ENCODE data around the gene TRAF1. TPM values are rescaled to one million over a fixed set of nuclear protein-coding genes. Genes with fewer than 3 reads are reported as not detected.
A peak's percentile ranks its signal among the peaks of the same experiment; 100 is the strongest.

Gene TRAF1
- polyA plus RNA-seq, 1 donor from 2014 or later: 0.89 TPM

DNA sequence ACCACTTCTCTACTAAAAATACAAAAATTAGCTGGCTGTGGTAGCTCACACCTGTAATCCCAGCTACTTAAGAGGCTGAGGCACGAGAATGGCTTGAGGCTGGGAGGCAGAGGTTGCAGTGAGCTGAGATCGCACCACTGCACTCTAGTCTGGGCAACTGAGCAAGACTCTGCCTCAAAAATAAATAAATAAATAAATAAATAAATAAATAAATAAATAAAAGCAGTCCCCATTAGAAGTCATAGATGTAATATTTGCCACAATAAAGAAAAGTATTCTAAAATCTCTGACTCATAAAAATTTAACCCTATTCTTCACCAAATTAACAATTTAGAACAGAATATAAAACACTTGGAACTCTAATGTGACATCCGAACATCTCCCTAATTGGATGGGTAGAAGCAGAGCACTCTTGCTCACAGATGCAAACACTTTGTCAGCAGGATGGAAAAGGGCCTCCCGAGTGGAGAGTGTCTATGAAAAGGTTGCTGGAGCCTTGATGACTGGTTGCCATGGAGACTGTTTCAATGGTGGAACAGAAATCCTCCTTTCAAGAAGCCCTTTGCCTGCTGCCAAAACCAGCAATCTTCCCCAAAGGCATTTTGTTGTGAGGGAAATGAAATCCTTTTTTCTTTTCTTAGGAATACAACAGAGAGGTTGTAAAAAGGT lies 38.9 kb upstream of the TRAF1 start:
- H2AFZ ChIP-seq (ENCODE audit: low read depth, low read length): peak overlapping the region; percentile 21
- H3K4me2 ChIP-seq (ENCODE audit: low read length): peak overlapping the region; percentile 64
- no peaks in the 10 kb centered on the region for H3K9me2 ChIP-seq (ENCODE audit: insufficient read depth, low read length)
- no peaks in the 10 kb centered on the region for H3F3A ChIP-seq (ENCODE audit: insufficient read depth, low read length, poor library complexity, severe bottlenecking)
- H3K36me3 ChIP-seq (ENCODE audit: insufficient read depth, low read length): no peaks in the 10 kb centered on the region
- peak overlapping the region; percentile 34 for H3K9ac ChIP-seq (ENCODE audit: low read length)
- no peaks in the 10 kb centered on the region for H3K27me3 ChIP-seq (ENCODE audit: insufficient read depth, low read depth, low read length)
- H4K20me1 ChIP-seq (ENCODE audit: insufficient read depth): no peaks in the 10 kb centered on the region
- H3K4me3 ChIP-seq (ENCODE audit: low read length): peak overlapping the region; percentile 48
- peak; percentile 62 for TF ChIP-seq EP300 (conservative IDR thresholded peaks at IDR 0.05; ENCODE audit: poor library complexity, severe bottlenecking)
- peak; percentile 50 for TF ChIP-seq POLR2AphosphoS5 (IDR thresholded peaks at IDR 0.05)
- TF ChIP-seq, protein P1, sequence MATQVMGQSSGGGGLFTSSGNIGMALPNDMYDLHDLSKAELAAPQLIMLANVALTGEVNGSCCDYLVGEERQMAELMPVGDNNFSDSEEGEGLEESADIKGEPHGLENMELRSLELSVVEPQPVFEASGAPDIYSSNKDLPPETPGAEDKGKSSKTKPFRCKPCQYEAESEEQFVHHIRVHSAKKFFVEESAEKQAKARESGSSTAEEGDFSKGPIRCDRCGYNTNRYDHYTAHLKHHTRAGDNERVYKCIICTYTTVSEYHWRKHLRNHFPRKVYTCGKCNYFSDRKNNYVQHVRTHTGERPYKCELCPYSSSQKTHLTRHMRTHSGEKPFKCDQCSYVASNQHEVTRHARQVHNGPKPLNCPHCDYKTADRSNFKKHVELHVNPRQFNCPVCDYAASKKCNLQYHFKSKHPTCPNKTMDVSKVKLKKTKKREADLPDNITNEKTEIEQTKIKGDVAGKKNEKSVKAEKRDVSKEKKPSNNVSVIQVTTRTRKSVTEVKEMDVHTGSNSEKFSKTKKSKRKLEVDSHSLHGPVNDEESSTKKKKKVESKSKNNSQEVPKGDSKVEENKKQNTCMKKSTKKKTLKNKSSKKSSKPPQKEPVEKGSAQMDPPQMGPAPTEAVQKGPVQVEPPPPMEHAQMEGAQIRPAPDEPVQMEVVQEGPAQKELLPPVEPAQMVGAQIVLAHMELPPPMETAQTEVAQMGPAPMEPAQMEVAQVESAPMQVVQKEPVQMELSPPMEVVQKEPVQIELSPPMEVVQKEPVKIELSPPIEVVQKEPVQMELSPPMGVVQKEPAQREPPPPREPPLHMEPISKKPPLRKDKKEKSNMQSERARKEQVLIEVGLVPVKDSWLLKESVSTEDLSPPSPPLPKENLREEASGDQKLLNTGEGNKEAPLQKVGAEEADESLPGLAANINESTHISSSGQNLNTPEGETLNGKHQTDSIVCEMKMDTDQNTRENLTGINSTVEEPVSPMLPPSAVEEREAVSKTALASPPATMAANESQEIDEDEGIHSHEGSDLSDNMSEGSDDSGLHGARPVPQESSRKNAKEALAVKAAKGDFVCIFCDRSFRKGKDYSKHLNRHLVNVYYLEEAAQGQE (IDR thresholded peaks at IDR 0.05; ENCODE audit: borderline replicate concordance): peak; percentile 77
- TF ChIP-seq EZH2 (IDR thresholded peaks at IDR 0.05; ENCODE audit: borderline replicate concordance, insufficient read depth, low read length, poor library complexity, severe bottlenecking): no peak
- peak overlapping the region; percentile 78 for H3K27ac ChIP-seq (ENCODE audit: low read length)
- H3K9me3 ChIP-seq (ENCODE audit: low read length): no peaks in the 10 kb centered on the region
- no peaks in the 10 kb centered on the region for H3K79me2 ChIP-seq (replicated peaks; ENCODE audit: insufficient read depth, low read length)

DNA sequence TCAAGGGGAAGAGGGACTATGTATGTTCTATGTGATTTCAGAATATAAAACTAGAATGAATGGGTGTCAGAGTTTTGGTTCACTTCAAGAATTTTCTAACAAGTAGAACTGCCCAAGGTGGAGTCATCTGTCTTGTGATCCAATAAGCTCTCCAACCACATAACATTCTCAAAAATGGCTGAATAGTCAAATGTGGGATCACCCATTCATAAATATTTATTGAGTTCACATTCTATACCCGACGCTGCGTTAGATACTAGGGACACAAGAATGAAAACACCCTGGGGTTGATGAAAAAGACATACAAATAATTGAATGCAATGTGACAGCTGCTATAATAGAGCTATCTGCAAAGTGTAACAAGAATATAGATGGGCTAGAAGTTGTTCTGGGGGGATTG lies 35.3 kb upstream of the TRAF1 start:
- no peaks in the 10 kb centered on the region for H3K9me2 ChIP-seq (ENCODE audit: insufficient read depth, low read length)
- H3K9ac ChIP-seq (ENCODE audit: low read length): no peak overlapping the region
- H3F3A ChIP-seq (ENCODE audit: insufficient read depth, low read length, poor library complexity, severe bottlenecking): no peaks in the 10 kb centered on the region
- H3K9me3 ChIP-seq (ENCODE audit: low read length): no peaks in the 10 kb centered on the region
- no peak overlapping the region for H3K27ac ChIP-seq (ENCODE audit: low read length)
- H3K36me3 ChIP-seq (ENCODE audit: insufficient read depth, low read length): no peaks in the 10 kb centered on the region
- no peak for TF ChIP-seq SMC3 (conservative IDR thresholded peaks at IDR 0.05; ENCODE audit: poor library complexity)
- TF ChIP-seq, protein P1 (IDR thresholded peaks at IDR 0.05; ENCODE audit: borderline replicate concordance): no peak
- no peak for TF ChIP-seq EP300 (conservative IDR thresholded peaks at IDR 0.05; ENCODE audit: poor library complexity, severe bottlenecking)
- H3K79me2 ChIP-seq (replicated peaks; ENCODE audit: insufficient read depth, low read length): no peaks in the 10 kb centered on the region
- no peak overlapping the region for H3K4me3 ChIP-seq (ENCODE audit: low read length)
- no peak overlapping the region for H3K4me2 ChIP-seq (ENCODE audit: low read length)
- H3K27me3 ChIP-seq (ENCODE audit: insufficient read depth, low read depth, low read length): no peaks in the 10 kb centered on the region
- H2AFZ ChIP-seq (ENCODE audit: low read depth, low read length): no peak overlapping the region
- H4K20me1 ChIP-seq (ENCODE audit: insufficient read depth): no peaks in the 10 kb centered on the region

All from neural cell (in vitro differentiated cells).